Upper lobe of left lung (tissue), 4 donors: ENCODE results near the gene SRSF10.

Experiments
- CTCF ChIP-seq, 6 experiments: fragments of 450-650 bp in 4 of 6; fragments of 200-600 bp in 2 of 6; sonication (generic) in 2 of 6; IDR thresholded peaks; one replicate each; pipeline ENCODE4 v1.5.1; 2016 to 2019; ENCODE audit warnings: antibody characterized with exemption in 6 of 6
- EP300 ChIP-seq, 4 donors: sonication (generic); formaldehyde crosslinking; IDR thresholded peaks; one replicate each; pipeline ENCODE4 v1.5.1; 2017; ENCODE audit warnings: antibody characterized with exemption in 4 of 4, control low read depth in 2 of 4
- POLR2A ChIP-seq, 4 donors: fragments of 450-650 bp; IDR thresholded peaks; one replicate each; pipeline ENCODE4 v1.5.1; 2016 to 2017; ENCODE audit warnings: antibody characterized with exemption in 4 of 4, mild to moderate bottlenecking in 2 of 4
- POLR2AphosphoS5 ChIP-seq, 2 donors: sonication (generic); formaldehyde crosslinking; IDR thresholded peaks; one replicate each; pipeline ENCODE4 v1.5.1; 2017; ENCODE audit warnings: antibody characterized with exemption in 2 of 2

GRCh38 chr1:23984417-23985186, 4.5 kb upstream of the SRSF10 start:
- TF ChIP-seq CTCF (IDR thresholded peaks at IDR 0.05) (no peak), EP300 (IDR thresholded peaks at IDR 0.05) (no peak), POLR2A (IDR thresholded peaks at IDR 0.05) (no peak), POLR2AphosphoS5 (IDR thresholded peaks at IDR 0.05) (no peak)
